Nephron (organoid): Measurements from ENCODE around the gene TDRD7.

ENCODE experiments used
- H3K27ac Mint-ChIP-seq, 3 experiments: 2 replicates each; pipeline ENCODE4 v1.8.0; 2020; ENCODE audit warnings: mixed read lengths in 3 of 3, mild to moderate bottlenecking in 2 of 3, moderate library complexity in 1 of 3
- H3K27me3 Mint-ChIP-seq: 2 replicates; pipeline ENCODE4 v1.8.0; 2021; ENCODE audit warnings: low read depth, mild to moderate bottlenecking, moderate library complexity, mixed read lengths
- H3K36me3 Mint-ChIP-seq: 2 replicates; pipeline ENCODE4 v1.8.0; 2020; ENCODE audit warnings: low read depth, mixed read lengths
- H3K4me1 Mint-ChIP-seq: 2 replicates; pipeline ENCODE4 v1.8.0; 2020; ENCODE audit warnings: mixed read lengths
- H3K4me3 Mint-ChIP-seq, 3 experiments: 2 replicates each; pipeline ENCODE4 v1.8.0; 2020; ENCODE audit warnings: mild to moderate bottlenecking in 3 of 3, mixed read lengths in 3 of 3, moderate library complexity in 2 of 3
- H3K9me3 Mint-ChIP-seq: 2 replicates; pipeline ENCODE4 v1.8.0; 2020; ENCODE audit warnings: mixed read lengths
- CTCF ChIP-seq, 3 experiments: fragments of 200-600 bp; sonication (generic); IDR thresholded peaks; one replicate each; pipeline ENCODE4 v1.5.0; 2021; ENCODE audit warnings: antibody characterized with exemption in 3 of 3; ENCODE audit not compliant: unreplicated experiment in 3 of 3

Gene TDRD7

GRCh38 chr9:97385626-97386264 is 26.2 kb upstream of the TDRD7 start:
- peaks cover 23% of the 10 kb centered on the region for H3K27me3 Mint-ChIP-seq
- H3K9me3 Mint-ChIP-seq, result no peaks in the 10 kb centered on the region
- H3K4me3 Mint-ChIP-seq, result no peak overlapping the region
- TF ChIP-seq CTCF (IDR thresholded peaks at IDR 0.05; ENCODE audit: unreplicated experiment in 3 of 3), result no peak
- peaks cover 3% of the 10 kb centered on the region for H3K36me3 Mint-ChIP-seq
- H3K4me1 Mint-ChIP-seq, result no peaks in the 10 kb centered on the region
- H3K27ac Mint-ChIP-seq, result peak overlapping the region in 1 of 3 experiments; percentile 90

GRCh38 chr9:97386265-97386633 is 25.6 kb upstream of the TDRD7 start:
- no peaks in the 10 kb centered on the region for H3K4me1 Mint-ChIP-seq
- no peak overlapping the region for H3K4me3 Mint-ChIP-seq
- peaks cover 23% of the 10 kb centered on the region for H3K27me3 Mint-ChIP-seq
- no peak for TF ChIP-seq CTCF (IDR thresholded peaks at IDR 0.05; ENCODE audit: unreplicated experiment in 3 of 3)
- H3K36me3 Mint-ChIP-seq, result no peaks in the 10 kb centered on the region
- no peaks in the 10 kb centered on the region for H3K9me3 Mint-ChIP-seq
- H3K27ac Mint-ChIP-seq, result peak overlapping the region in 1 of 3 experiments; percentile 90

GRCh38 chr9:97386733-97387503 is 25.0 kb upstream of the TDRD7 start:
- H3K27me3 Mint-ChIP-seq, result peaks cover 23% of the 10 kb centered on the region
- H3K4me3 Mint-ChIP-seq, result no peak overlapping the region
- H3K4me1 Mint-ChIP-seq, result no peaks in the 10 kb centered on the region
- no peaks in the 10 kb centered on the region for H3K36me3 Mint-ChIP-seq
- H3K27ac Mint-ChIP-seq, result peak overlapping the region in 1 of 3 experiments; percentile 63
- H3K9me3 Mint-ChIP-seq, result no peaks in the 10 kb centered on the region
- peak; percentile 90 to 92 (median 91) for TF ChIP-seq CTCF (IDR thresholded peaks at IDR 0.05; ENCODE audit: unreplicated experiment in 3 of 3)

- Mint-ChIP-seq H3K27me3 (peaks cover 23% of the 10 kb centered on the region), H3K4me3 (no peak overlapping the region), H3K9me3 (no peaks in the 10 kb centered on the region), H3K4me1 (no peaks in the 10 kb centered on the region), H3K36me3 (no peaks in the 10 kb centered on the region), H3K27ac (peak overlapping the region in 1 of 3 experiments; percentile 66)
- TF ChIP-seq CTCF (IDR thresholded peaks at IDR 0.05; ENCODE audit: unreplicated experiment in 3 of 3), result no peak
These were observed 24.4 kb upstream of the TDRD7 start for GRCh38 chr9:97387504-97387886.

GRCh38 chr9:97387936-97388684 is 23.8 kb upstream of the TDRD7 start:
- Mint-ChIP-seq H3K36me3 (no peaks in the 10 kb centered on the region), H3K4me3 (no peak overlapping the region), H3K4me1 (no peaks in the 10 kb centered on the region), H3K27me3 (peaks cover 23% of the 10 kb centered on the region), H3K9me3 (no peaks in the 10 kb centered on the region), H3K27ac (peak overlapping the region in 1 of 3 experiments; percentile 66)
- TF ChIP-seq CTCF (IDR thresholded peaks at IDR 0.05; ENCODE audit: unreplicated experiment in 3 of 3), result no peak
